ENCODE measurements around the gene LIPC. TPM values are rescaled to one million over a fixed set of nuclear protein-coding genes. Genes with fewer than 3 reads are reported as not detected.

LIPC gene
- polyA plus RNA-seq, 3 donors: 0.37 TPM; not detected in 2

GRCh38 chr15:58474741-58475323 is 43.0 kb downstream of the LIPC start:
- Histone ChIP-seq H3K27me3 (ENCODE audit: control insufficient read depth in 2 of 2, insufficient read depth in 2 of 2, low read length in 2 of 2) (no peaks in the 10 kb centered on the region), H3K4me2 (replicated peaks; ENCODE audit: extremely low read depth, low read length, poor library complexity, severe bottlenecking) (no peak overlapping the region), H3K27ac (ENCODE audit: low read depth in 1 of 2, low read length in 2 of 2) (no peak overlapping the region), H4K20me1 (ENCODE audit: insufficient read depth, low read length) (no peaks in the 10 kb centered on the region), H3K4me3 (replicated peaks in 1 of 3; ENCODE audit: low read depth in 2 of 3, low read length in 3 of 3) (peak overlapping the region in 1 of 3 experiments; percentile 3), H3K9ac (ENCODE audit: insufficient read depth, low read length, poor library complexity, severe bottlenecking) (no peak overlapping the region), H3K9me3 (replicated peaks in 1 of 2; ENCODE audit: control insufficient read depth in 1 of 2, insufficient read depth in 1 of 2, low read length in 2 of 2) (no peaks in the 10 kb centered on the region), H3K36me3 (replicated peaks in 1 of 2; ENCODE audit: control insufficient read depth in 1 of 2, insufficient read depth in 2 of 2, low read length in 2 of 2) (no peaks in the 10 kb centered on the region), H3K4me1 (ENCODE audit: control insufficient read depth in 1 of 2, insufficient read depth in 2 of 2, low read length in 2 of 2) (peaks cover 35 to 42% of the 10 kb centered on the region in 2 donors), H3K79me2 (ENCODE audit: insufficient read depth, low read length) (no peaks in the 10 kb centered on the region), H2AFZ (ENCODE audit: insufficient read depth, low read depth, low read length, poor library complexity, severe bottlenecking) (peak overlapping the region; percentile 41)
- intact Hi-C loops (cut with micrococcal nuclease): no loop called here
- no CpG with 5 or more reads among the region's 1 CpG for WGBS (ENCODE audit: insufficient coverage)
- peaks cover 0 to under 1% (median 0%) of the 10 kb centered on the region in 3 donors for H3K27me3 Mint-ChIP-seq (ENCODE audit: low read depth in 3 of 3)
- H3K4me1 Mint-ChIP-seq: peaks cover 48% of the 10 kb centered on the region
- peaks cover 0 to 6% (median 0%) of the 10 kb centered on the region in 7 donors for H3K9me3 Mint-ChIP-seq
- H3K27ac Mint-ChIP-seq: peak overlapping the region in 2 of 7 donors; percentile 38 to 61
- DNase-seq: peak; percentile 12 to 59 (median 35)
- H3K4me3 Mint-ChIP-seq: peak overlapping the region in 1 of 2 donors; percentile 71
- no peak for TF ChIP-seq CTCF (IDR thresholded peaks at IDR 0.05)
- peaks cover 0 to 2% of the 10 kb centered on the region in 2 donors for H3K36me3 Mint-ChIP-seq

- peaks cover 0 to 6% (median 0%) of the 10 kb centered on the region in 7 donors for H3K9me3 Mint-ChIP-seq
- Histone ChIP-seq H3K4me3 (replicated peaks in 1 of 3; ENCODE audit: low read depth in 2 of 3, low read length in 3 of 3) (no peak overlapping the region), H3K9ac (ENCODE audit: insufficient read depth, low read length, poor library complexity, severe bottlenecking) (no peak overlapping the region), H3K4me2 (replicated peaks; ENCODE audit: extremely low read depth, low read length, poor library complexity, severe bottlenecking) (no peak overlapping the region), H2AFZ (ENCODE audit: insufficient read depth, low read depth, low read length, poor library complexity, severe bottlenecking) (no peak overlapping the region), H3K9me3 (replicated peaks in 1 of 2; ENCODE audit: control insufficient read depth in 1 of 2, insufficient read depth in 1 of 2, low read length in 2 of 2) (no peaks in the 10 kb centered on the region), H4K20me1 (ENCODE audit: insufficient read depth, low read length) (no peaks in the 10 kb centered on the region), H3K27me3 (ENCODE audit: control insufficient read depth in 2 of 2, insufficient read depth in 2 of 2, low read length in 2 of 2) (no peaks in the 10 kb centered on the region), H3K4me1 (ENCODE audit: control insufficient read depth in 1 of 2, insufficient read depth in 2 of 2, low read length in 2 of 2) (peaks cover 35 to 42% of the 10 kb centered on the region in 2 donors), H3K36me3 (replicated peaks in 1 of 2; ENCODE audit: control insufficient read depth in 1 of 2, insufficient read depth in 2 of 2, low read length in 2 of 2) (no peaks in the 10 kb centered on the region), H3K27ac (ENCODE audit: low read depth in 1 of 2, low read length in 2 of 2) (no peak overlapping the region), H3K79me2 (ENCODE audit: insufficient read depth, low read length) (no peaks in the 10 kb centered on the region)
- peaks cover 0 to 2% of the 10 kb centered on the region in 2 donors for H3K36me3 Mint-ChIP-seq
- intact Hi-C loops (cut with micrococcal nuclease): no loop called here
- H3K4me3 Mint-ChIP-seq: peak overlapping the region; percentile 43 to 71
- DNase-seq: peak; percentile 21 to 64 (median 51)
- H3K27me3 Mint-ChIP-seq (ENCODE audit: low read depth in 3 of 3): no peaks in the 10 kb centered on the region
- WGBS (ENCODE audit: insufficient coverage): 56% methylated on average over 6 of the region's 7 CpGs
- TF ChIP-seq CTCF (IDR thresholded peaks at IDR 0.05): no peak
- peaks cover 47% of the 10 kb centered on the region for H3K4me1 Mint-ChIP-seq
- peak overlapping the region in 3 of 7 donors; percentile 21 to 76 (median 65) for H3K27ac Mint-ChIP-seq
Observed at GRCh38 chr15:58475573-58476524, 44.1 kb downstream of the LIPC start.

Data from CD14-positive monocyte (primary cell).